ENCODE results near the gene GGA1. TPM values are rescaled to one million over a fixed set of nuclear protein-coding genes. Genes with fewer than 3 reads are reported as not detected.

The GGA1 gene
- total and polyA plus RNA-seq, 2 of the 4 experiments (the other 2 are of a cell fraction), result 17.2 to 48.5 TPM

- Histone ChIP-seq H3K79me1 (ENCODE audit: low read depth in 1 of 2, low read length in 2 of 2) (peaks cover 0 to 12% of the 10 kb centered on the region in 2 experiments; a peak in 2 of 4 replicates), H3K36me3 (ENCODE audit: control insufficient read depth, insufficient read depth, low read length) (peaks cover 46% of the 10 kb centered on the region; the same call in 1 of the 2 replicates), H3K9me1 (ENCODE audit: insufficient read depth, low read length) (no peaks in the 10 kb centered on the region), H3K4me1 (ENCODE audit: control insufficient read depth, insufficient read depth, low read length) (peaks cover 3% of the 10 kb centered on the region; the same call in 1 of the 2 replicates), H3K4me2 (ENCODE audit: low read depth, low read length) (no peak overlapping the region), H3K56ac (ENCODE audit: extremely low read depth, insufficient read depth, low read length) (no peak overlapping the region), H3K27me3 (ENCODE audit: control insufficient read depth, insufficient read depth, low read length) (no peaks in the 10 kb centered on the region), H3K27ac (ENCODE audit: insufficient read depth, low read length) (no peak overlapping the region), H2BK120ac (ENCODE audit: low read depth, low read length) (no peak overlapping the region), H4K8ac (ENCODE audit: low read depth in 2 of 2, low read length in 2 of 2) (no peak overlapping the region), H4K5ac (ENCODE audit: low read depth, low read length) (no peak overlapping the region), H2BK15ac (ENCODE audit: low read depth, low read length) (no peak overlapping the region), H3K18ac (ENCODE audit: low read depth, low read length) (no peak overlapping the region), H3K4me3 (ENCODE audit: insufficient read depth, low read depth, low read length) (no peak overlapping the region), H2AK9ac (replicated peaks; ENCODE audit: low read depth, low read length, poor library complexity) (peak overlapping the region; percentile 68), H2AFZ (replicated peaks; ENCODE audit: low read length, poor library complexity) (no peak overlapping the region), H3K9me3 (ENCODE audit: control insufficient read depth, insufficient read depth, low read length) (no peaks in the 10 kb centered on the region), H4K20me1 (ENCODE audit: insufficient read depth, low read length) (no peaks in the 10 kb centered on the region; the same call in 1 of the 2 replicates), H2BK20ac (ENCODE audit: low read depth, low read length) (no peak overlapping the region), H3K4ac (ENCODE audit: low read depth, low read length) (no peak overlapping the region), H3K14ac (replicated peaks; ENCODE audit: low read depth, low read length) (no peak overlapping the region), H4K91ac (ENCODE audit: insufficient read depth, low read depth, low read length) (no peak overlapping the region), H2AK5ac (ENCODE audit: low read depth, low read length) (peak overlapping the region; percentile 5; the same call in 1 of the 2 replicates), H3K9ac (ENCODE audit: low read depth, low read length) (no peak overlapping the region), H2BK5ac (ENCODE audit: low read depth, low read length, poor library complexity, severe bottlenecking) (no peak overlapping the region), H3K23ac (ENCODE audit: low read depth, low read length) (no peak overlapping the region)
- BruUV-seq (replicated peaks), result no TSS peak
- TF ChIP-seq SMC3 (IDR thresholded peaks at IDR 0.05; ENCODE audit: low read depth, low read length) (no peak), RAD21 (IDR thresholded peaks at IDR 0.05; ENCODE audit: low read length) (no peak), POLR2A (IDR thresholded peaks at IDR 0.05; ENCODE audit: low read depth, low read length) (no peak), NFE2L2 (IDR thresholded peaks at IDR 0.05; ENCODE audit: low read depth, low read length) (no peak), FOS (IDR thresholded peaks at IDR 0.05; ENCODE audit: low read depth, low read length) (no peak), ELK1 (IDR thresholded peaks at IDR 0.05; ENCODE audit: borderline replicate concordance, low read depth, low read length) (no peak)
- ATAC-seq (ENCODE audit: low read depth) (no peak), DNase-seq (no peak)
- no CpG with 5 or more reads among the region's 13 CpGs for WGBS, 2 experiments (ENCODE audit: extremely low coverage in 2 of 2, insufficient read length in 1 of 2)
- ChIA-PET CTCF (interaction anchor here (0.9 kb wide), 1 partner anchor 20 kb away, joined by 3 read pairs; no protein-coding TSS in a partner anchor), POLR2A (ENCODE audit: unreplicated experiment) (no interaction called here)
- dilution Hi-C loops (cut with HindIII; ENCODE audit: low sequenced_read_pairs, unreplicated experiment) (no loop called here), in situ Hi-C loops (cut with MboI; ENCODE audit: low sequenced_read_pairs) (no loop called here), intact Hi-C loops (cut with micrococcal nuclease) (no loop called here)
Observed at GRCh38 chr22:37626556-37627075, 18.0 kb downstream of the GGA1 start.

Measured in IMR-90 (cell line).